ENCODE data around the gene RAMAC. TPM values are rescaled to one million over a fixed set of nuclear protein-coding genes. Genes with fewer than 3 reads are reported as not detected.

Gene RAMAC
- total and polyA plus RNA-seq, 2 of the 8 experiments (the other 6 are each of a cell fraction or from before 2014, with no cell fraction given) = 20.7 to 32.9 TPM

GRCh38 chr15:83030021-83030420, 44.0 kb downstream of the RAMAC start:
- H3K79me2 ChIP-seq (ENCODE audit: control insufficient read depth in 1 of 2, insufficient read depth in 2 of 2, low read length in 2 of 2) = peaks cover 0 to 27% of the 10 kb centered on the region in 2 experiments; a peak in 2 of 4 replicates
- H3K23me2 ChIP-seq (ENCODE audit: low read depth, low read length) = no peaks in the 10 kb centered on the region
- DNase-seq (ENCODE audit: low read depth in 1 of 2, low spot score in 2 of 2) (no peak), FAIRE-seq (no peak)
- no peak overlapping the region for H3K4me2 ChIP-seq (ENCODE audit: insufficient read depth in 1 of 2, low read depth in 2 of 2, low read length in 2 of 2)
- H3K9ac ChIP-seq (replicated peaks in 1 of 4; ENCODE audit: extremely low read depth in 1 of 4, low read depth in 3 of 4, low read length in 3 of 4) = no peak overlapping the region; a peak in 1 of 7 replicates
- no peaks in the 10 kb centered on the region for H3K9me3 ChIP-seq (ENCODE audit: insufficient read depth in 2 of 2, low read depth in 1 of 2, low read length in 1 of 2)
- H4K91ac ChIP-seq (replicated peaks; ENCODE audit: insufficient read length, low read length) = no peak overlapping the region
- ChIA-PET POLR2A (ENCODE audit: partially characterized antibody) (no interaction called here), CTCF (ENCODE audit: partially characterized antibody) (no interaction called here)
- 92% methylated on average over 8 of the region's 8 CpGs; no CpG with 5 or more reads in 1 of the 2 experiments for WGBS, 2 experiments (ENCODE audit: extremely low coverage in 1 of 2, insufficient coverage in 1 of 2, insufficient read length in 1 of 2, insufficient replicate concordance in 2 of 2, low coverage in 1 of 2, low lambda C conversion rate in 2 of 2, missing lambda C conversion rate in 1 of 2)
- peaks cover 3 to 25% (median 16%) of the 10 kb centered on the region in 4 experiments; a peak in 6 of 8 replicates for H3K36me3 ChIP-seq (ENCODE audit: control insufficient read depth in 2 of 4, insufficient read depth in 4 of 4, low read length in 3 of 4)
- no peak overlapping the region for H2AFZ ChIP-seq (ENCODE audit: low read length)
- H3K4ac ChIP-seq (replicated peaks; ENCODE audit: insufficient read length, low read depth, low read length) = no peak overlapping the region
- H3K79me1 ChIP-seq (ENCODE audit: low read depth, low read length) = no peaks in the 10 kb centered on the region
- H3K27ac ChIP-seq (ENCODE audit: low read depth, low read length) = no peak overlapping the region
- no peak overlapping the region for H2BK12ac ChIP-seq (ENCODE audit: low read depth, low read length)
- H3K27me3 ChIP-seq (replicated peaks in 1 of 4; ENCODE audit: control insufficient read depth in 3 of 4, extremely low read depth in 1 of 4, insufficient read depth in 3 of 4, low read length in 3 of 4) = no peaks in the 10 kb centered on the region
- H2BK15ac ChIP-seq (ENCODE audit: low read length) = no peak overlapping the region
- peaks cover 0 to 2% of the 10 kb centered on the region in 2 experiments for H4K20me1 ChIP-seq (replicated peaks in 1 of 2; ENCODE audit: control insufficient read depth in 1 of 2, insufficient read depth in 2 of 2, low read length in 2 of 2)
- H2BK20ac ChIP-seq (ENCODE audit: low read length) = no peak overlapping the region
- H3K4me3 ChIP-seq (ENCODE audit: extremely low read depth in 1 of 4, insufficient read depth in 2 of 4, low read depth in 3 of 4, low read length in 4 of 4) = no peak overlapping the region
- H3K56ac ChIP-seq (replicated peaks; ENCODE audit: insufficient read length, low read depth, low read length) = no peak overlapping the region
- H3K23ac ChIP-seq (ENCODE audit: insufficient read length) = no peak overlapping the region
- no peak overlapping the region for H3K18ac ChIP-seq (ENCODE audit: extremely low read depth, low read length)
- H3K14ac ChIP-seq (ENCODE audit: insufficient read length) = no peak overlapping the region
- H2BK5ac ChIP-seq (ENCODE audit: low read depth, low read length) = no peak overlapping the region
- H4K8ac ChIP-seq (ENCODE audit: extremely low read depth, insufficient read depth, low read length) = no peak overlapping the region
- no peak overlapping the region for H2AK5ac ChIP-seq (ENCODE audit: low read depth, low read length)
- TF ChIP-seq USF2 (IDR thresholded peaks at IDR 0.05; ENCODE audit: low read length) = no peak
- peak; percentile 65 for TF ChIP-seq JUND (IDR thresholded peaks at IDR 0.05; ENCODE audit: low read length)
- H4K5ac ChIP-seq (ENCODE audit: insufficient read length, low read depth, low read length) = no peak overlapping the region
- no peak overlapping the region for H2BK120ac ChIP-seq (replicated peaks; ENCODE audit: low read depth, low read length)
- no peaks in the 10 kb centered on the region for H3K4me1 ChIP-seq (replicated peaks in 1 of 4; ENCODE audit: control insufficient read depth in 3 of 4, insufficient read depth in 4 of 4, low read length in 3 of 4)
